Astrocyte of the hippocampus (primary cell): ENCODE measurements around the gene APBA3.
A peak's percentile ranks its signal among the peaks of the same experiment; 100 is the strongest.

ENCODE experiments used
- DNase-seq: peaks from one replicate; pipeline ENCODE4 v3.0.0; 2011; ENCODE audit warnings: low read depth, low spot score

APBA3 gene

DNA sequence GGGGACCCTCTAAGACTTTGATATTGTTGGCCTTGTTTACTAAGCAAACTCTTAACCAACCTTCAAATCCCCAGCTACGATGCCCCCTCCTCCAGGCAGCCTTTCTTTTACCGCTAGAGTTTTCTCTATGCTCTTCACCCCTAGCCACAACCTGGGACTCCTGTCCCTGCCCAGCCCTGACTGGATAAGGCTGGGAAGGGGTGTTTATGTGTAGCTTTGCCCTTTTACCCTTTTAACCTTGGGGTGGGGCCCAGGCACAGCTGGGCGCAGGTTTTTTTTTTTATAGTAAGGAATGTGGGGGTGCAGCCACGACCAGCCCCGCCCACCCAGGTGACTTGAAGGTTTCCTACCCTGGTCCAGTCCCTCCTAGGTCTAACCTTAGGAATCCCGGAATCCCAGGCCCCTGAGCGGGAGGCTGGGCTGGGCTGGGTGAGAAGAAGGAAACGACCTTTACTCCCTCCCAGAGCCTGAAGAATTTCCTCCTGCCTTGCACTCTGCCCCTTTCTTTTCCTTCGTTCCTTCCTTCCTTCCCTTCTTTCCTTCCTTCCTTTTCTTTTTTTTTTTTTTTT lies 41.1 kb downstream of the APBA3 start:
- DNase-seq: no peak

- DNase-seq: no peak
These were observed 41.6 kb downstream of the APBA3 start for GRCh38 chr19:3719868-3720267.

GRCh38 chr19:3716147-3716668 lies 45.3 kb downstream of the APBA3 start:
- no peak for DNase-seq

DNA sequence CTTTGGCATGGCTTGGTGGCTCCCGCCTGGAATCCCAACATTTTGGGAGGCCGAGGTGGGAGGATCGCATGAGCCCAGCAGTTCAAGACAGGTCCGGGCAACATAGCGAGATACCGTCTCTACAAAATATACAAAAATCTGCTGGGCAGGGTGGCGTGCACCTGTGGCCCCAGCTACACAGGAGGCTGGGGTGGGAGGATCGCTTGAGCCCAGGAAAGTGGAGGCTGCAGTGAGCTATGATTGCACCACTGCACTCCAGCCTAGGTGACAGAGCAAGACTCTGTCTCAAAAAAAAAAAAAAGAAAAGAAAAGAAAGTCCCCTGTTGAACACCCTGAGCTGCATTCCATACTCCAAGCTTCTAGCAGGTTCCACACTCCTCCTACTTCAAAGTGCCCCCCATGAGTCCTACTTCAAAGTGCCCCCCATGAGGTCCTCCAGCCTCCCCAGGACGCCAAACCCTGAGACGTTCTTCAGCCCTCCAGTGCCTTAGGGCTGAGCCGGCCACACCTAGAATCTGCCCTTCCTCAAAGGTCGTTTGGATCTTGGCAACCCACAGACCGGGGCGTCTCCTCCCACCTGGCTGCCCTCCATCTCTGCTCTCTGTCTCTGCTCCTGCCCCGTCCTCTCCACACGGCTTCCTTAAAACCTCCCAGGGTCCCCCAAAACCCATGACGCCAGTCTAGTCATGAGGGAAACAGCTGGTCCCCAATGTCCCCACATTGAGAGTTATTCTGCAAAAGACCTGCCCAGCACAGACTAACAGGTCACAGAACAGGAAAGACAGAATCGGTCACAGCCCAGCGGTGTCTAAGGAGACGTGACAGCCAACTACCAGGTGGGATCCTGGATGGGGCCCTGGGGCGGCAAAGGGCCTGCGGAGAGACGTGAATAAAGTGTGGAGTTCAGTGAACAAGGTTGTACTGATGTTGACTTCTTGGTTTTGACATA lies 48.6 kb downstream of the APBA3 start:
- no peak for DNase-seq

- DNase-seq: peak; percentile 59
These were observed 51.2 kb downstream of the APBA3 start for GRCh38 chr19:3710265-3710812.

GRCh38 chr19:3708207-3708931 lies 53.1 kb downstream of the APBA3 start, which contains the start of gene TJP3:
TSS of gene TJP3 (plus strand) at chr19:3708384. CDS start at chr19:3728433, 20,049 bp downstream.
- DNase-seq: peak; percentile 58

DNA sequence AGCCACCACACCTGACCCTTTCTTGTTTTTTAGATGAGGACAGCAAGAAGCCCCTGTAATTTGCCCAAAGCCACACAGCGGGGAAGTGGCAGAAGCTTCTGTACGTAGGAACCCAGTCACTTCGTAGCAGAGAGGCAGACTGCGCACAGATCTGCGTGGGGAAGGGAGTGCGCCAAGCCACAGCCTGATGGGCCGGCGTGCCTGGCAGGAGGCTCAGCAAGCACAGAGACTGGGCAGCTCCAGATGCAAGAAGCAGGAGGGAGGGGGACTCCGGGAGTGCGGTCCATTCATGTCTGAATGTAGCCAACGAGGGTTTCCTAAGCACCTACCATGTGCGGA lies 53.7 kb downstream of the APBA3 start:
- DNase-seq: no peak

GRCh38 chr19:3701200-3701599 lies 60.3 kb downstream of the APBA3 start:
- no peak for DNase-seq
